ENCODE results near the gene RABEPK. TPM values are rescaled to one million over a fixed set of nuclear protein-coding genes. Genes with fewer than 3 reads are reported as not detected.

The RABEPK gene, protein sequence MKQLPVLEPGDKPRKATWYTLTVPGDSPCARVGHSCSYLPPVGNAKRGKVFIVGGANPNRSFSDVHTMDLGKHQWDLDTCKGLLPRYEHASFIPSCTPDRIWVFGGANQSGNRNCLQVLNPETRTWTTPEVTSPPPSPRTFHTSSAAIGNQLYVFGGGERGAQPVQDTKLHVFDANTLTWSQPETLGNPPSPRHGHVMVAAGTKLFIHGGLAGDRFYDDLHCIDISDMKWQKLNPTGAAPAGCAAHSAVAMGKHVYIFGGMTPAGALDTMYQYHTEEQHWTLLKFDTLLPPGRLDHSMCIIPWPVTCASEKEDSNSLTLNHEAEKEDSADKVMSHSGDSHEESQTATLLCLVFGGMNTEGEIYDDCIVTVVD
- total RNA-seq (ENCODE audit: low replicate concordance) = 14.9 and 19.0 TPM in 2 replicates
- long read RNA-seq, transcript RABEPK-202 (8 exons, 1,504 nt) = minor isoform, 13 of 74 reads
- long read RNA-seq, transcript RABEPK-204 (9 exons, 1,466 nt) = major isoform, 34 of 74 reads
- long read RNA-seq, partial matches to known transcripts = 8 of 74 reads
- long read RNA-seq, other reads (novel, unspliced or antisense) = 17 of 74 reads

GRCh38 chr9:125200216-125201047, at the start of gene RABEPK:
RABEPK (plus strand) TSS chr9:125200542; CDS start chr9:125203014, 2,472 bp downstream.
- Mint-ChIP-seq H3K36me3 (peaks cover 12% of the 10 kb centered on the region), H3K27ac (peak within 1 kb of the TSS; percentile 98), H3K4me1 (ENCODE audit: unreplicated experiment) (peaks cover 15% of the 10 kb centered on the region), H3K27me3 (peaks cover 6% of the 10 kb centered on the region), H3K9me3 (no peaks in the 10 kb centered on the region), H3K4me3 (peak within 1 kb of the TSS; percentile 95)
- peak; percentile 92 for DNase-seq (ENCODE audit: extremely low spot score, unreplicated experiment)
- no peak for TF ChIP-seq CTCF (conservative IDR thresholded peaks at IDR 0.05)

DNA sequence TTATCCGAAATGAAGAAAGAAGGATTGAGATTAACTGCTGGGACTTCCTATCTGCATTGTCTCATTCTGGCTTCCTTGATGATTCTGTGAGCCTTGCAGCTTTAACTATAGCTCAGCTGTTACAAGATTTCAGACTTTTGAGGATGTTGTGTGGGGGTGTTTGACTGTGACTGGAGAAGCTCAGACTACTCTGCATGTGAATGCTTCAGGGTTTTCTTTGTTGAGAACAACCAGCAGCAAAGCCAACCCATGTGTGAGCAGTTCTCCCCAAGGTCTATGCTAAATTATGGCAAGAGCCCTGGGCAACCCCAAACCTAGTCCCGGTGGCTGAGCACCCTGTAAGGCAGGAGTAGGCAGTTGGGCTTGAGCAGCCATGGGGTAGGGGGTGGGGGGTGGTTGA, 48.6 kb upstream of the RABEPK start:
- H3K36me3 Mint-ChIP-seq = peaks cover 14% of the 10 kb centered on the region
- DNase-seq (ENCODE audit: extremely low spot score, unreplicated experiment) = no peak
- no peak for TF ChIP-seq CTCF (conservative IDR thresholded peaks at IDR 0.05)
- no peaks in the 10 kb centered on the region for H3K4me1 Mint-ChIP-seq (ENCODE audit: unreplicated experiment)
- no peak overlapping the region for H3K27ac Mint-ChIP-seq
- no peaks in the 10 kb centered on the region for H3K27me3 Mint-ChIP-seq
- H3K4me3 Mint-ChIP-seq = no peak overlapping the region
- H3K9me3 Mint-ChIP-seq = no peaks in the 10 kb centered on the region

DNA sequence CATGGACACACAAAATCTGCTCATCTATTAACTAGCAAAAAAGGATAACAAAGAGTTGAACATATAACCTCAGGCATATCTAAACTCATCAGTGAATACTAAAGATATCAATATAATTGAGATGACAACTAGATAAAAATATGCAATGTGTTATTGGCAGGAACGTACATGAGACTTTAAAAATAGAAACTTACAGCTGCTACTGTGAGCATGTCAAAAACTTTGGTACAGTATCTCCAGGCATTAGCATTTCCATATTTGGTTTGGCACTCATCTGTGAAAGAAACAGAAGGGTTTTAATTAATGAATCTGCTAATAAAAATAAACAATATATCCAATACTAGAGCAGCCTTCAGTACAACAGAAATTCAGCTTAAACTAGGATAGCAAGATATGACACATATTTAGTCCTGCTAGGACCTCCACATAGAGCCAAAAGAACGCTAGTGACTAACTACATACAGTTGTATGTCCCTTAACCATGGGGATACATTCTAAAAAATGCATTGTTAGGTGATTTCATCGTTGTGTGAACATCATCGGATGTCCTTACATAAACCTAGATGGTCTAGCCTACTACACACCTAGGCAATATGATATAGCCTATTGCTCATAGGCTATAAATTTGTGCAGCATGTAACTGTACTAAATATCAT, 46.5 kb upstream of the RABEPK start:
- H3K36me3 Mint-ChIP-seq = peaks cover 14% of the 10 kb centered on the region
- no peaks in the 10 kb centered on the region for H3K4me1 Mint-ChIP-seq (ENCODE audit: unreplicated experiment)
- no peak overlapping the region for H3K27ac Mint-ChIP-seq
- no peak for DNase-seq (ENCODE audit: extremely low spot score, unreplicated experiment)
- H3K9me3 Mint-ChIP-seq = no peaks in the 10 kb centered on the region
- no peak for TF ChIP-seq CTCF (conservative IDR thresholded peaks at IDR 0.05)
- H3K27me3 Mint-ChIP-seq = no peaks in the 10 kb centered on the region
- no peak overlapping the region for H3K4me3 Mint-ChIP-seq

GRCh38 chr9:125156551-125156950, 43.8 kb upstream of the RABEPK start:
- H3K27me3 Mint-ChIP-seq = no peaks in the 10 kb centered on the region
- no peak for DNase-seq (ENCODE audit: extremely low spot score, unreplicated experiment)
- H3K4me3 Mint-ChIP-seq = no peak overlapping the region
- peaks cover 11% of the 10 kb centered on the region for H3K36me3 Mint-ChIP-seq
- TF ChIP-seq CTCF (conservative IDR thresholded peaks at IDR 0.05) = no peak
- no peak overlapping the region for H3K27ac Mint-ChIP-seq
- H3K9me3 Mint-ChIP-seq = no peaks in the 10 kb centered on the region
- H3K4me1 Mint-ChIP-seq (ENCODE audit: unreplicated experiment) = peaks cover 4% of the 10 kb centered on the region

DNA sequence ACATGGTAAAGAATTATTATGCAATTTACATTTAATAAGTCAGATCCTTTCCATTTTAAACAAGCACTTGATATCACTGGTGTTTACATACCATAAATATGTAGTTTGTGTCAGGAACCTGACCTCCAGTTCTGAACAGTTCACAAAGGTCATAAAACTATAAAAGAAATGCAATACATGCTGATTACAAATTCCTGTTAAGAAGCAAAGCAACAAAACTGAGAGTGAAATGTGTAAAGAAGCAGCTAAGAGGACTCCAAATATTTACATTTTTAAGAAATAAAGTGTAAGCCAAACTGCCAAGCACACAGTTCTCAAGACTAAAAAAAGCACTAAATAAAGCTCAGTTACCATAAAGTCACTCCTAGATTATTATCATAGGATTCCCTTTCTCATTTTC, 39.6 kb upstream of the RABEPK start:
- no peaks in the 10 kb centered on the region for H3K27me3 Mint-ChIP-seq
- no peak for DNase-seq (ENCODE audit: extremely low spot score, unreplicated experiment)
- H3K9me3 Mint-ChIP-seq = no peaks in the 10 kb centered on the region

More for the DNA sequence above, 39.6 kb upstream of the RABEPK start:
- peaks cover 8% of the 10 kb centered on the region for H3K36me3 Mint-ChIP-seq
- H3K27ac Mint-ChIP-seq = no peak overlapping the region
- TF ChIP-seq CTCF (conservative IDR thresholded peaks at IDR 0.05) = no peak
- peaks cover 4% of the 10 kb centered on the region for H3K4me1 Mint-ChIP-seq (ENCODE audit: unreplicated experiment)
- no peak overlapping the region for H3K4me3 Mint-ChIP-seq

All from type B pancreatic cell (in vitro differentiated cells).